Smooth muscle cell (in vitro differentiated cells): ENCODE results near the gene PHAX. TPM values are rescaled to one million over a fixed set of nuclear protein-coding genes. Genes with fewer than 3 reads are reported as not detected.
A peak's percentile ranks its signal among the peaks of the same experiment; 100 is the strongest.
"Not testable (repeated sequence)": the region's sequence is repeated elsewhere in the genome, so short reads cannot be mapped to it uniquely, and the experiment has no call there.

Experiments used
- DNase-seq: peaks from one replicate; lab custom pipeline; 2025; ENCODE audit not compliant: unreplicated experiment; lab: John Stamatoyannopoulos, UW
- H2AFZ ChIP-seq: fragments of 200-600 bp; sonication (generic); 2 replicates; pipeline ENCODE4 v1.6.0; 2016; ENCODE audit warnings: antibody characterized with exemption, low read depth, mild to moderate bottlenecking
- H3F3A ChIP-seq: fragments of 200-600 bp; sonication (generic); 2 replicates; pipeline ENCODE4 v1.6.0; 2017; ENCODE audit warnings: antibody characterized with exemption, low read depth
- H3K27ac ChIP-seq: fragments of 200-600 bp; sonication (generic); 2 replicates; pipeline ENCODE4 v1.5.1; 2016; ENCODE audit warnings: low read depth, mild to moderate bottlenecking
- H3K27me3 ChIP-seq: fragments of 200-600 bp; sonication (generic); 2 replicates; pipeline ENCODE4 v1.6.1; 2016; ENCODE audit warnings: low read depth, mild to moderate bottlenecking
- H3K36me3 ChIP-seq: fragments of 200-600 bp; sonication (generic); 2 replicates; pipeline ENCODE4 v1.5.1; 2016; ENCODE audit warnings: low read depth
- H3K4me1 ChIP-seq: fragments of 200-600 bp; sonication (generic); 2 replicates; pipeline ENCODE4 v1.5.1; 2016; ENCODE audit warnings: low read depth
- H3K4me2 ChIP-seq: fragments of 200-600 bp; sonication (generic); 2 replicates; pipeline ENCODE4 v1.6.0; 2016; ENCODE audit warnings: mild to moderate bottlenecking
- H3K4me3 ChIP-seq: fragments of 200-600 bp; sonication (generic); 2 replicates; pipeline ENCODE4 v1.5.1; 2016; ENCODE audit warnings: mild to moderate bottlenecking
- H3K79me2 ChIP-seq: fragments of 200-600 bp; sonication (generic); 2 replicates; pipeline ENCODE4 v1.6.0; 2016; ENCODE audit warnings: low read depth, mild to moderate bottlenecking
- H3K9ac ChIP-seq: fragments of 200-600 bp; sonication (generic); 2 replicates; pipeline ENCODE4 v1.6.0; 2016; ENCODE audit warnings: low read depth
- H3K9me3 ChIP-seq: fragments of 200-600 bp; sonication (generic); replicated peaks from 2 replicates; pipeline ENCODE4 v1.5.1; 2016; ENCODE audit warnings: low read depth
- H4K20me1 ChIP-seq: fragments of 200-600 bp; sonication (generic); 2 replicates; pipeline ENCODE4 v1.6.0; 2016; ENCODE audit warnings: low read depth
- CTCF ChIP-seq: fragments of 200-600 bp; sonication (generic); IDR thresholded peaks from 2 replicates; pipeline ENCODE4 v1.5.1; 2017; ENCODE audit warnings: borderline replicate concordance, mild to moderate bottlenecking, antibody characterized with exemption; ENCODE audit not compliant: insufficient read depth, poor library complexity, severe bottlenecking
- WGBS: methylation state at CpG from one replicate; pipeline ENCODE4 v1.1.7; 2016; ENCODE audit warnings: low lambda C conversion rate; 5-methylcytosine and 5-hydroxymethylcytosine counted together
- polyA plus RNA-seq: library from polyadenylated mRNA; unstranded; fragments of >200 nt; fragmentation: Nextera tagmentation; extraction: Ambion mirVana; gene quantifications from 2 replicates; pipeline ENCODE4 v1.2.1, GENCODE V29; 2016
- total RNA-seq: library from RNA; depleted of rRNA; stranded (reverse); fragments of >200 nt; gene quantifications from 2 replicates; pipeline ENCODE4 v1.2.3, GENCODE V29; 2014

PHAX gene, protein sequence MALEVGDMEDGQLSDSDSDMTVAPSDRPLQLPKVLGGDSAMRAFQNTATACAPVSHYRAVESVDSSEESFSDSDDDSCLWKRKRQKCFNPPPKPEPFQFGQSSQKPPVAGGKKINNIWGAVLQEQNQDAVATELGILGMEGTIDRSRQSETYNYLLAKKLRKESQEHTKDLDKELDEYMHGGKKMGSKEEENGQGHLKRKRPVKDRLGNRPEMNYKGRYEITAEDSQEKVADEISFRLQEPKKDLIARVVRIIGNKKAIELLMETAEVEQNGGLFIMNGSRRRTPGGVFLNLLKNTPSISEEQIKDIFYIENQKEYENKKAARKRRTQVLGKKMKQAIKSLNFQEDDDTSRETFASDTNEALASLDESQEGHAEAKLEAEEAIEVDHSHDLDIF
- total RNA-seq: 34.4 and 61.3 TPM in 2 replicates
- 45.4 and 58.2 TPM in 2 replicates for polyA plus RNA-seq

DNA sequence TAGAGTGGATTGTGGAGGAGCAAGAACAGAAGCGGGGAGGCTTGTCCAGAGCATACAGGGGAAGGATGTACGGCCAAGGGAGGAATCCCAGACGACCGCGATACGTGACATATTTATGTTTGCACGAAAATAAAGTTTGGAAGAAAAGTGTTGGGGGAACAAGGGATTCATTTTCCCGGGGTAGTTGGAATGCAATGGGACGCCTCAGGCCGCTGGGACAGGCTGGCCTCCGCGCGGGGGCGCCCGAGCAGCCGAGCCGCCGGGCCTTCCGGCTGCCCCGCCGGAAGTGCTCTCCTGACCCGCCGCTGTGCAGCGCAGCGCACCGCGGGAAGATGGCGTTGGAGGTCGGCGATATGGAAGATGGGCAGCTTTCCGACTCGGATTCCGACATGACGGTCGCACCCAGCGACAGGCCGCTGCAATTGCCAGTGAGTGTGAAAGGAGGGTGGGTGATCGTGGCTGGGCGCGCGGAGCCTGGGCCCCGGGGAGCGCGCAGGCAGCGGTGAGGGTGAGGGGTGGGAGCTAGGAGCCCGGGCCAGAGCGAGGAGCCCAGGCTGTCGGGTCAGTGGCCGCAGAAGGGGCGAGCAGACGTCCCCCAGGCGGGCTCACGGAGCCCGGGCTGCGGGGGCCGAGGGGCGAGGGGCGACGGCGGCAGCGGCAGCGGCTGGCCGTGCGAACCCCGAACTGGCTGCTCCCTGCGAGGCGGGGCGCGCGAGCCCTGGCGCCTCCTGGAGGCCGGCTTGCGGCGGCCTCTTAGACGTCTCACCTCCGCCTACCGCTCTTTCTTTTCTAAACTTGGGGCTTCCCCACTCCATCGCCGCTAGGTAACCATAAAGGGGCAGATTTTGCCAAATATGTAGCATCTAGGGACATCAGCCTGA lies at the start of gene PHAX:
Gene PHAX (plus strand): TSS at position 317 of the 881 bp plus-strand sequence. CDS start 16 bp downstream, at position 333.
- no peaks in the 10 kb centered on the region for H3F3A ChIP-seq
- H3K4me3 ChIP-seq: peak within 1 kb of the TSS; percentile 100
- peak; percentile 31 for DNase-seq
- peaks cover 13% of the 10 kb centered on the region for H3K4me1 ChIP-seq
- H3K4me2 ChIP-seq: peak within 1 kb of the TSS; percentile 99
- peak within 1 kb of the TSS; percentile 82 for H3K9ac ChIP-seq
- no peaks in the 10 kb centered on the region for H3K9me3 ChIP-seq
- peak within 1 kb of the TSS; percentile 99 for H2AFZ ChIP-seq
- no peaks in the 10 kb centered on the region for H3K27me3 ChIP-seq
- no peaks in the 10 kb centered on the region for H3K36me3 ChIP-seq
- peak; percentile 58 for TF ChIP-seq CTCF
- peaks cover 26% of the 10 kb centered on the region for H4K20me1 ChIP-seq
- H3K79me2 ChIP-seq: peaks cover 49% of the 10 kb centered on the region
- under 1% methylated on average over 55 of the region's 79 CpGs for WGBS
- H3K27ac ChIP-seq: peak within 1 kb of the TSS; percentile 10

- Histone ChIP-seq H3K27ac (no peak overlapping the region), H3K9me3 (no peaks in the 10 kb centered on the region), H3F3A (no peaks in the 10 kb centered on the region), H3K4me1 (no peaks in the 10 kb centered on the region), H3K9ac (no peak overlapping the region), H3K27me3 (no peaks in the 10 kb centered on the region), H3K79me2 (no peaks in the 10 kb centered on the region), H3K4me3 (no peak overlapping the region), H3K4me2 (no peak overlapping the region), H4K20me1 (no peaks in the 10 kb centered on the region), H2AFZ (no peak overlapping the region), H3K36me3 (peaks cover 5% of the 10 kb centered on the region)
- no peak for TF ChIP-seq CTCF
- 93% methylated on average over 2 of the region's 2 CpGs for WGBS
- DNase-seq: no peak
Measured at GRCh38 chr5:126552614-126553013, 48.1 kb upstream of the PHAX start.

DNA sequence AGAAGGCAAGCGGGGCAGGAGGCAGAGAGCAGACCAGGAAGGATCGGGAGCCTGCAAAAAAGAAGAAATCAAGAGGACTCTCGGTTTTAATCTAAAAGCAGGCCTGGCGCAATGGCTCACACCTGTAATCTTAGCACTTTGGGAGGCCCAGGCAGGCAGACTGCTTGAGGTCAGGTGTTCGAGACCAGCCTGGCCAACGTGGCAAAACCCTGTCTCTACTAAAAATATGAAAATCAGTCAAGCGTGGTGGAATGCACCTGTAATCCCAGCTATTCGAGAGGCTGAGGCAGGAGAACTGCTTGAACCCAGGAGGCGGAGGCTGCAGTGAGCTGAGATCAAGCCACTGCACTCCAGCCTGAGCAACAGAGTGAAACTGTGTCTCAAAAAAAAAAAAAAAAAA lies 45.6 kb upstream of the PHAX start:
- not testable (repeated sequence) for H3K27me3 ChIP-seq, H3K9me3 ChIP-seq, H2AFZ ChIP-seq, H3K4me3 ChIP-seq, H3K4me1 ChIP-seq, H3K36me3 ChIP-seq, H4K20me1 ChIP-seq, H3K4me2 ChIP-seq, H3F3A ChIP-seq, DNase-seq, H3K79me2 ChIP-seq, H3K27ac ChIP-seq, H3K9ac ChIP-seq
- WGBS: over 99% methylated on average over 9 of the region's 9 CpGs

- Histone ChIP-seq H3K79me2 (no peaks in the 10 kb centered on the region), H2AFZ (no peak overlapping the region), H3K27me3 (no peaks in the 10 kb centered on the region), H3F3A (no peaks in the 10 kb centered on the region), H3K4me3 (no peak overlapping the region), H3K9me3 (no peaks in the 10 kb centered on the region), H4K20me1 (no peaks in the 10 kb centered on the region), H3K4me1 (no peaks in the 10 kb centered on the region), H3K9ac (no peak overlapping the region), H3K4me2 (no peak overlapping the region), H3K36me3 (peaks cover 4% of the 10 kb centered on the region), H3K27ac (no peak overlapping the region)
- no peak for DNase-seq
- 82% methylated on average over 1 of the region's 1 CpG for WGBS
- no peak for TF ChIP-seq CTCF
Measured at GRCh38 chr5:126561908-126562307, 38.8 kb upstream of the PHAX start.
